HG02588 (cell line): ENCODE measurements around the gene TMEM223.
"Not testable (repeated sequence)": the region's sequence is repeated elsewhere in the genome, so short reads cannot be mapped to it uniquely, and the experiment has no call there.

Source experiments
- ATAC-seq: cut with Tn5 transposase; IDR thresholded peaks from one replicate; pipeline ENCODE4 v1.9.1; 2021; ENCODE audit warnings: mild to moderate bottlenecking, moderate library complexity; ENCODE audit not compliant: unreplicated experiment

TMEM223 gene

GRCh38 chr11:62791501-62792201 lies at the start of gene TMEM223:
Gene TMEM223, minus strand, starts transcription at chr11:62792006. Its CDS starts 12 bp downstream, at chr11:62791994.
- ATAC-seq: peak; percentile 62

GRCh38 chr11:62840721-62841360 lies 49.0 kb upstream of the TMEM223 start:
- ATAC-seq: peak; percentile 6

GRCh38 chr11:62839050-62839945 lies 47.5 kb upstream of the TMEM223 start, which contains the start of gene WDR74:
Gene WDR74, minus strand, starts transcription at chr11:62839590. Its CDS starts 20 bp downstream, at chr11:62839570.
- ATAC-seq: peak; percentile 43

GRCh38 chr11:62835336-62835735 lies 43.5 kb upstream of the TMEM223 start:
- ATAC-seq: no peak

- peak; percentile 14 for ATAC-seq
Observed at GRCh38 chr11:62832336-62833234, 40.8 kb upstream of the TMEM223 start, which contains the start of gene TEX54. Gene TEX54, minus strand, starts transcription at chr11:62832841.

GRCh38 chr11:62831520-62832335 lies 39.9 kb upstream of the TMEM223 start, which contains the start of gene STX5:
Gene STX5, minus strand, starts transcription at chr11:62832051. Its CDS starts 808 bp downstream, at chr11:62831243.
- ATAC-seq: peak; percentile 79

- no peak for ATAC-seq
Observed at GRCh38 chr11:62830904-62831519, 39.2 kb upstream of the TMEM223 start.

- ATAC-seq: not testable (repeated sequence)
Observed at GRCh38 chr11:62828130-62828529, 36.3 kb upstream of the TMEM223 start.

- no peak for ATAC-seq
Observed at GRCh38 chr11:62823677-62824076, 31.9 kb upstream of the TMEM223 start.

- no peak for ATAC-seq
Observed at GRCh38 chr11:62817129-62817528, 25.3 kb upstream of the TMEM223 start.

- ATAC-seq: no peak
Observed at GRCh38 chr11:62816557-62816956, 24.8 kb upstream of the TMEM223 start.

GRCh38 chr11:62811659-62812058 lies 19.9 kb upstream of the TMEM223 start:
- ATAC-seq: no peak

- ATAC-seq: no peak
Observed at GRCh38 chr11:62810748-62811147, 18.9 kb upstream of the TMEM223 start.

- no peak for ATAC-seq
Observed at GRCh38 chr11:62806611-62807121, 14.9 kb upstream of the TMEM223 start.

GRCh38 chr11:62805961-62806441 lies 14.2 kb upstream of the TMEM223 start:
- no peak for ATAC-seq

- ATAC-seq: peak; percentile 80
Observed at GRCh38 chr11:62805076-62805892, 13.5 kb upstream of the TMEM223 start, which contains the start of gene NXF1. Gene NXF1, minus strand, starts transcription at chr11:62805440. Its CDS starts 84 bp downstream, at chr11:62805356.

GRCh38 chr11:62804310-62805075 lies 12.7 kb upstream of the TMEM223 start:
- peak; percentile 2 for ATAC-seq
